Fibroblast of lung (primary cell): ENCODE measurements around the gene SLC28A3. TPM values are rescaled to one million over a fixed set of nuclear protein-coding genes. Genes with fewer than 3 reads are reported as not detected.

Source experiments
- DNase-seq, 2 donors: peaks; one replicate each; pipeline versions ENCODE4 v3.0.0 to v3.0.0-alpha.2; 2010; ENCODE audit warnings: low read depth in 2 of 2
- H2AFZ ChIP-seq: 2 replicates; pipeline ENCODE4 v1.5.1; 2012; ENCODE audit warnings: low read length, control low read depth, inconsistent platforms
- H3K27ac ChIP-seq: 2 replicates; pipeline ENCODE4 v1.5.1; 2011; ENCODE audit warnings: low read length, control low read depth; ENCODE audit not compliant: insufficient read depth
- H3K27me3 ChIP-seq: 2 replicates; pipeline ENCODE4 v1.5.1; 2011; ENCODE audit warnings: mild to moderate bottlenecking, low read length; ENCODE audit not compliant: control insufficient read depth, insufficient read depth
- H3K36me3 ChIP-seq: 2 replicates; pipeline ENCODE4 v1.5.1; 2011; ENCODE audit warnings: low read length; ENCODE audit not compliant: control insufficient read depth, insufficient read depth
- H3K4me1 ChIP-seq: 2 replicates; pipeline ENCODE4 v1.5.1; 2011; ENCODE audit warnings: low read length; ENCODE audit not compliant: control insufficient read depth, insufficient read depth; ENCODE audit errors: extremely low read depth
- H3K4me2 ChIP-seq: 2 replicates; pipeline ENCODE4 v1.5.1; 2011; ENCODE audit warnings: low read length, control low read depth; ENCODE audit not compliant: insufficient read depth; ENCODE audit errors: extremely low read depth
- H3K4me3 ChIP-seq, 4 experiments: fragments of 200-600 bp in 1 of 4; sonication (generic) in 1 of 4; replicated peaks in 1 of 4; 2 replicates each; pipeline ENCODE4 v1.5.1; 2011 to 2016; ENCODE audit warnings: low read length in 4 of 4, low read depth in 3 of 4, mild to moderate bottlenecking in 3 of 4, control low read depth in 2 of 4, inconsistent platforms in 1 of 4, mixed read lengths in 1 of 4; ENCODE audit not compliant: insufficient read depth in 1 of 4; ENCODE audit errors: control extremely low read depth in 1 of 4
- H3K79me2 ChIP-seq: 2 replicates; pipeline ENCODE4 v1.5.1; 2012; ENCODE audit warnings: mild to moderate bottlenecking, low read length, inconsistent platforms; ENCODE audit not compliant: control insufficient read depth, insufficient read depth
- H3K9ac ChIP-seq: 2 replicates; pipeline ENCODE4 v1.5.1; 2011; ENCODE audit warnings: mild to moderate bottlenecking, low read length, control low read depth; ENCODE audit not compliant: insufficient read depth
- H3K9me3 ChIP-seq: 2 replicates; pipeline ENCODE4 v1.5.1; 2012; ENCODE audit warnings: low read depth, low read length; ENCODE audit not compliant: control insufficient read depth, insufficient read depth
- H4K20me1 ChIP-seq: 2 replicates; pipeline ENCODE4 v1.5.1; 2011; ENCODE audit warnings: low read length; ENCODE audit not compliant: control insufficient read depth, insufficient read depth; ENCODE audit errors: extremely low read depth
- CTCF ChIP-seq, 2 donors: IDR thresholded peaks in 1 of 2; conservative IDR thresholded peaks in 1 of 2; 1 replicate in 1 of 2; 2 replicates in 1 of 2; pipeline ENCODE4 v1.5.1; 2011 to 2012; ENCODE audit warnings: low read length in 2 of 2, control low read depth in 1 of 2, inconsistent platforms in 1 of 2, low read depth in 1 of 2, mild to moderate bottlenecking in 1 of 2
- EZH2 ChIP-seq: IDR thresholded peaks from 2 replicates; pipeline ENCODE4 v1.5.1; 2012; ENCODE audit warnings: low read length, control low read depth, mild to moderate bottlenecking; ENCODE audit errors: missing control alignments
- polyA plus RNA-seq, 2 donors: library from polyadenylated mRNA; depleted of rRNA in 1 of 2; stranded (reverse) in 1 of 2; unstranded in 1 of 2; fragments of >200 nt; gene quantifications; 2 replicates each; pipeline ENCODE4 v1.2.1, GENCODE V29; 2011 to 2012; ENCODE audit warnings: missing spikeins in 1 of 2
- total RNA-seq: library from RNA; depleted of rRNA; stranded (reverse); fragments of >200 nt; gene quantifications from 2 replicates; pipeline ENCODE4 v1.2.1, GENCODE V29; 2014

Gene SLC28A3
- total and polyA plus RNA-seq, 2 donors (not counting 1 experiment from before 2014, with no cell fraction given), result 0.17 to 0.75 TPM

- TF ChIP-seq EZH2 (no peak), CTCF (conservative IDR thresholded peaks at IDR 0.05 in 1 of 2, IDR thresholded peaks at IDR 0.05 in 1 of 2; ENCODE audit: low read depth in 1 of 2, low read length in 2 of 2) (no peak)
- Histone ChIP-seq H3K27me3 (no peaks in the 10 kb centered on the region), H2AFZ (no peak overlapping the region), H3K4me1 (no peaks in the 10 kb centered on the region), H3K9ac (no peak overlapping the region), H3K4me3 (no peak overlapping the region), H3K27ac (no peak overlapping the region), H3K36me3 (no peaks in the 10 kb centered on the region), H4K20me1 (no peaks in the 10 kb centered on the region), H3K79me2 (no peaks in the 10 kb centered on the region), H3K4me2 (no peak overlapping the region), H3K9me3 (no peaks in the 10 kb centered on the region)
- DNase-seq, result no peak
These were observed 88.6 kb downstream of the SLC28A3 start for GRCh38 chr9:84251921-84252320.

GRCh38 chr9:84241817-84242373, 98.7 kb downstream of the SLC28A3 start:
- Histone ChIP-seq H3K79me2 (no peaks in the 10 kb centered on the region), H3K9me3 (no peaks in the 10 kb centered on the region), H3K4me2 (no peak overlapping the region), H3K27me3 (no peaks in the 10 kb centered on the region), H3K27ac (no peak overlapping the region), H2AFZ (no peak overlapping the region), H4K20me1 (no peaks in the 10 kb centered on the region), H3K9ac (no peak overlapping the region), H3K36me3 (no peaks in the 10 kb centered on the region), H3K4me3 (no peak overlapping the region), H3K4me1 (no peaks in the 10 kb centered on the region)
- no peak for DNase-seq
- TF ChIP-seq CTCF (conservative IDR thresholded peaks at IDR 0.05 in 1 of 2, IDR thresholded peaks at IDR 0.05 in 1 of 2; ENCODE audit: low read depth in 1 of 2, low read length in 2 of 2), result no peak
- no peak for TF ChIP-seq EZH2

- Histone ChIP-seq H3K4me3 (no peak overlapping the region), H3K36me3 (no peaks in the 10 kb centered on the region), H3K27ac (no peak overlapping the region), H3K27me3 (no peaks in the 10 kb centered on the region), H3K9ac (no peak overlapping the region), H4K20me1 (no peaks in the 10 kb centered on the region), H3K79me2 (no peaks in the 10 kb centered on the region), H3K4me2 (no peak overlapping the region), H3K4me1 (no peaks in the 10 kb centered on the region), H2AFZ (no peak overlapping the region), H3K9me3 (no peaks in the 10 kb centered on the region)
- no peak for TF ChIP-seq CTCF (conservative IDR thresholded peaks at IDR 0.05 in 1 of 2, IDR thresholded peaks at IDR 0.05 in 1 of 2; ENCODE audit: low read depth in 1 of 2, low read length in 2 of 2)
- peak in 1 of 2 donors; percentile 71 for DNase-seq
These were observed 101.2 kb downstream of the SLC28A3 start for GRCh38 chr9:84239343-84239742.
